NCI-H460 (cell line): ENCODE results near the gene NTM. TPM values are rescaled to one million over a fixed set of nuclear protein-coding genes. Genes with fewer than 3 reads are reported as not detected.

Experiments
- DNase-seq: peaks from one replicate; pipeline ENCODE4 v3.0.0-alpha.2; 2016; ENCODE audit warnings: low read depth; ENCODE audit errors: extremely low read depth
- total RNA-seq: library from RNA; depleted of rRNA; stranded (reverse); fragments of >200 nt; shearing (Covaris generic); gene quantifications from 2 replicates; pipeline ENCODE4 v1.2.3, GENCODE V29; 2014

Gene NTM
- total RNA-seq, 1 experiment from 2014 or later: 3.7 TPM

GRCh38 chr11:131839326-131839725 lies 468.9 kb downstream of the NTM start:
- no peak for DNase-seq

- DNase-seq: no peak
These were observed 470.1 kb downstream of the NTM start for GRCh38 chr11:131840545-131840944.

- no peak for DNase-seq
These were observed 470.6 kb downstream of the NTM start for GRCh38 chr11:131841028-131841427.

GRCh38 chr11:131841925-131842635 lies 471.7 kb downstream of the NTM start:
- DNase-seq: no peak

GRCh38 chr11:131845255-131845654 lies 474.8 kb downstream of the NTM start:
- DNase-seq: no peak

- DNase-seq: no peak
These were observed 479.1 kb downstream of the NTM start for GRCh38 chr11:131849485-131849884.

- DNase-seq: no peak
These were observed 480.1 kb downstream of the NTM start for GRCh38 chr11:131850507-131850906.

GRCh38 chr11:131851964-131852755 lies 481.7 kb downstream of the NTM start:
- DNase-seq: no peak

GRCh38 chr11:131852757-131853156 lies 482.3 kb downstream of the NTM start:
- no peak for DNase-seq

- DNase-seq: no peak
These were observed 484.0 kb downstream of the NTM start for GRCh38 chr11:131854391-131854790.

GRCh38 chr11:131855320-131855719 lies 484.9 kb downstream of the NTM start:
- no peak for DNase-seq

- no peak for DNase-seq
These were observed 486.8 kb downstream of the NTM start for GRCh38 chr11:131857246-131857645.

- no peak for DNase-seq
These were observed 488.1 kb downstream of the NTM start for GRCh38 chr11:131858505-131858904.

GRCh38 chr11:131859538-131860210 lies 489.3 kb downstream of the NTM start:
- DNase-seq: no peak

- DNase-seq: no peak
These were observed 493.8 kb downstream of the NTM start for GRCh38 chr11:131864228-131864627.

- no peak for DNase-seq
These were observed 495.4 kb downstream of the NTM start for GRCh38 chr11:131865860-131866259.

GRCh38 chr11:131866535-131867400 lies 496.4 kb downstream of the NTM start:
- no peak for DNase-seq

- DNase-seq: peak; percentile 52
These were observed 497.2 kb downstream of the NTM start for GRCh38 chr11:131867457-131868257.

GRCh38 chr11:131868629-131869507 lies 498.5 kb downstream of the NTM start:
- DNase-seq: no peak
